AG09309 (cell line): Measurements from ENCODE around the gene UBFD1.
A peak's percentile ranks its signal among the peaks of the same experiment; 100 is the strongest.
"Not testable (repeated sequence)": the region's sequence is repeated elsewhere in the genome, so short reads cannot be mapped to it uniquely, and the experiment has no call there.

Experiments
- DNase-seq: peaks from one replicate; pipeline ENCODE4 v3.0.0-alpha.2; 2010; ENCODE audit warnings: low read depth
- H3K4me3 ChIP-seq: 2 replicates; pipeline ENCODE4 v1.5.1; 2011; ENCODE audit warnings: mild to moderate bottlenecking, low read depth, low read length, moderate library complexity; ENCODE audit not compliant: control insufficient read depth
- TF ChIP-seq, protein P1 (sequence below): IDR thresholded peaks from 2 replicates; pipeline ENCODE4 v1.5.1; 2011; ENCODE audit warnings: mild to moderate bottlenecking, low read depth, low read length, inconsistent platforms; ENCODE audit not compliant: insufficient read depth, control insufficient read depth; ENCODE audit errors: missing control alignments

UBFD1 gene

DNA sequence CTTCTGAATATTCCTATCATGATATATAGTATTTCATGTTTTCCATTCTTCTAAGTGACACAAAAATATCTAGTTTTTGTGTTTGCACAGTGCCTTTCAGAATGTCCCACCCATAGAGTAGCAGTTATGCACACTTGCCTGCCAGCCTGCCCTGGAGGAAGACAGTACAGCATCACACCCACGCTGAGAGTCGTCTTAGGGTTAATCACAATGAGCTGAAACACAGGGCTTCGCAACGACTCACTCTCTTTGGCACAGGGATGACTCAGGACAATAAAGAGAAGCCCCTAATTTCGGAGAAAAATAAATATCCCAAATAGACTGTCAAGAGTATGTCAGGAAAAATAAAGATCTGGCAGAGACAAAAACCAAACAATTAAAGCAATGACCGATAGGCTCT is 50.2 kb downstream of the UBFD1 start:
- TF ChIP-seq, protein P1, sequence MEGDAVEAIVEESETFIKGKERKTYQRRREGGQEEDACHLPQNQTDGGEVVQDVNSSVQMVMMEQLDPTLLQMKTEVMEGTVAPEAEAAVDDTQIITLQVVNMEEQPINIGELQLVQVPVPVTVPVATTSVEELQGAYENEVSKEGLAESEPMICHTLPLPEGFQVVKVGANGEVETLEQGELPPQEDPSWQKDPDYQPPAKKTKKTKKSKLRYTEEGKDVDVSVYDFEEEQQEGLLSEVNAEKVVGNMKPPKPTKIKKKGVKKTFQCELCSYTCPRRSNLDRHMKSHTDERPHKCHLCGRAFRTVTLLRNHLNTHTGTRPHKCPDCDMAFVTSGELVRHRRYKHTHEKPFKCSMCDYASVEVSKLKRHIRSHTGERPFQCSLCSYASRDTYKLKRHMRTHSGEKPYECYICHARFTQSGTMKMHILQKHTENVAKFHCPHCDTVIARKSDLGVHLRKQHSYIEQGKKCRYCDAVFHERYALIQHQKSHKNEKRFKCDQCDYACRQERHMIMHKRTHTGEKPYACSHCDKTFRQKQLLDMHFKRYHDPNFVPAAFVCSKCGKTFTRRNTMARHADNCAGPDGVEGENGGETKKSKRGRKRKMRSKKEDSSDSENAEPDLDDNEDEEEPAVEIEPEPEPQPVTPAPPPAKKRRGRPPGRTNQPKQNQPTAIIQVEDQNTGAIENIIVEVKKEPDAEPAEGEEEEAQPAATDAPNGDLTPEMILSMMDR, result no peak
- no peak overlapping the region for H3K4me3 ChIP-seq
- no peak for DNase-seq

DNA sequence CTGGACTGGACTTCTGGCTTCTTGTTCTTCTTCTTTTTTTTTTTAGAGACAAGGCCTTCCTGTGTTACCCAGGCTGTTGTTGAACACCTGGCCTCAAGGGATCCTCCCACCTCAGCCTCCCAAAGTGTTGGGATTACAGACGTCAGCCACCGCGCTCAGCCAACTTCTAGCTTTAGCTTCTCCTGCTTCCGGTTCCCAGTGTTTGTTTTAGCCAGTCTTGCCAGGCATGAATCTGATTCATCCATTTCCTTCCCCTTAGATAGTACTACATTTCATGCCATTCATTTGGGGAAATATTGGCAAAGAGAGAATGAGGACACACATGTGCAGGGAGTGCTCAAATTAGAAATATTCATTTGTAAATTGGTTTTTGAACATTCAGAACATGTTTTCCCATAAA is 50.7 kb downstream of the UBFD1 start:
- TF ChIP-seq, protein P1, result no peak
- no peak overlapping the region for H3K4me3 ChIP-seq
- peak; percentile 7 for DNase-seq

DNA sequence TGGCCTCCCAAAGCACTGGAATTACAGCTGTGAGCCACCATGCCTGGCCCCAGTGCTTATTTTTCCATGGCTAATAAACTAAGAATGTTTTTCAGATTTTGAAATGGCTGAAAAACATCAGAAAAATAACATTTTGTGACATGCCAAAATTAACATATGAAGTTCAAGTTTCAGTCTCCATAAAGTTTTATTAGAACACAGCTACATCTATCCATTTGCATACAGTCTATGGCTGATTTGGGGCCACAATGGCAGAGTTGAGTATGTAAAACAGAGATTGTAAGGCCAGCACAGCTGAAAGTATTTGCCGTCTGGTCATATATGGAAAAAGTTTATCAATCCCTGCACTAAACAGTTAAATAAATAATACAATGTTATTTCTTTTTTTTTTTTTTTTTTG is 52.4 kb downstream of the UBFD1 start:
- TF ChIP-seq, protein P1, result no peak
- no peak overlapping the region for H3K4me3 ChIP-seq
- no peak for DNase-seq

DNA sequence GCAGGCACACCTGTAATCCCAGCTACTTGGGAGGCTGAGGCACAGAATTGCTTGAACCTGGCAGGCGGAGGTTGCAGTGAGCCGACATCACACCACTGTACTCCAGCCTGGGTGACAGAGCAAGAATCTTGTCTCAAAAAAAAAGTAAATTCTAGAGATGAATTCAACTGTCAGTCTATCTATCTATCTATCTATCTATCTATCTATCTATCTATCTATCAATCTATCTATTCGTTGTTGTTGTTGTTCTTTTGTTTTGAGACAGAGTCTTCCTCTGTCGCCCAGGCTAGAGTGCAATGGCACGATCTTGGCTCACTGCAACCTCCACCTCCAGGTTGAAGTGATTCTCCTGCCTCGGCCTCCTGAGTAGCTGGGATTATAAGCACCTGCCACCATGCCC is 53.4 kb downstream of the UBFD1 start:
- DNase-seq, H3K4me3 ChIP-seq: not testable (repeated sequence)

DNA sequence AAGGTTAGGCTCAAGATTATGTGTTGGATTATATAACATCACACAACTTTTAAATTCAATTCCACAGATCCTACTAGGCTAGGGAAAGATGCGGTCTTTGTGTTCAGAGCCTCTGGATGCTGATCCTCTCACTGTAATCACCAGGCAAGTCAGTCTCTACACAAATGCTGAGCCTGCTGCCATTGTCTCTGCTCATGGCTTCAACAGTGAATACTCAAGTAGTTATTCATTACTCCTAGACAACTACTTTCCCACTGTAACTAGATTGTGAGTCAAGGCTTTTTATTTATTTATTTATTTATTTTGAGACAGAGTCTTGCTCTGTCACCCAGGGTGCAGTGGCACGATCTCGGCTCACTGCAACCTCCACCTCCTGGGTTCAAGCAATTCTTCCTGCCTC is 54.4 kb downstream of the UBFD1 start:
- H3K4me3 ChIP-seq, result no peak overlapping the region
- TF ChIP-seq, protein P1, result no peak
- no peak for DNase-seq

DNA sequence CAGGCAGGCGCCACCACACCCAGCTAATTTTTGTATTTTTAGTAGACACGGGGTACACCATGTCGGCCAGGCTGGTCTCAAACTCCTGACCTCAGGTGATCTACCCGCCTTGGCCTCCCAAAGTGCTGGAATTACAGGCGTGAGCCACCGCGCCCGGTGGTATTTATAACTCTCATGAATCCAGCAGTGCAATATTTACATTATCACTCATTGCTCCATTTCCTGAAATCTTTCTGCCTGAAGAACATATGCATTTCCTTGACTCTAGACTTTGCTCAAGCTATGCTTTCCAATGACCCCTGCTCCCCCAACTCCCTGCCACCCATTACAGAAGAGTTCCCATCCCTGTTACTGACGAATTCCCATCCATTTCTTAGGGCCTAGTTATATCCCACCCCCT is 58.3 kb downstream of the UBFD1 start:
- TF ChIP-seq, protein P1, result no peak
- DNase-seq, result no peak
- no peak overlapping the region for H3K4me3 ChIP-seq
